HG03442 (cell line): Measurements from ENCODE around the gene ABCB6.
A peak's percentile ranks its signal among the peaks of the same experiment; 100 is the strongest.
"Not testable (repeated sequence)": the region's sequence is repeated elsewhere in the genome, so short reads cannot be mapped to it uniquely, and the experiment has no call there.

Experiments
- ATAC-seq: cut with Tn5 transposase; IDR thresholded peaks from one replicate; pipeline ENCODE4 v1.9.1; 2021; ENCODE audit warnings: mild to moderate bottlenecking, moderate library complexity; ENCODE audit not compliant: unreplicated experiment

The ABCB6 gene

GRCh38 chr2:219218732-219219701, at the start of gene ABCB6:
Gene ABCB6 (minus strand): TSS chr2:219218958. CDS start chr2:219218673, 285 bp downstream.
- peak; percentile 69 for ATAC-seq

GRCh38 chr2:219268294-219268693, 49.5 kb upstream of the ABCB6 start:
- ATAC-seq: no peak

DNA sequence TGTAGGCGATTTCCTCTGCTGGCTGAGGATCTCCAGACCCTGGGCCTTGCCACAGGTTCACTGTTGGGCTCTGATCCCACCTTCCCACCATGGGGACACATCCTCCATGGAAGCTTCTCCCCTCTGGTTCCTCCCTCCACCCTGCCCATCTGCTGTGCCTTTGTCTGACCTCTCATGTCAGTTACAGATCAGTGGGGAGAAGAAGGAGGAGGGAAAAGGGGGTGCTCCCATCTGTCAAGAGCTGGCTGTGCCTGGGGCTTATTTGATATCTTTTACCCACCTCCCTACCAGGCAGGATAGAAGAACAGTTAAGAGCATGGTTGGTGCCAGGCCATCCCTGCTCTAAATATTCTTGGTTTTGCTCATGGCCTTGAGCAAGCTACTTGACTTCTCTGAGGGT, 48.1 kb upstream of the ABCB6 start:
- ATAC-seq: no peak

DNA sequence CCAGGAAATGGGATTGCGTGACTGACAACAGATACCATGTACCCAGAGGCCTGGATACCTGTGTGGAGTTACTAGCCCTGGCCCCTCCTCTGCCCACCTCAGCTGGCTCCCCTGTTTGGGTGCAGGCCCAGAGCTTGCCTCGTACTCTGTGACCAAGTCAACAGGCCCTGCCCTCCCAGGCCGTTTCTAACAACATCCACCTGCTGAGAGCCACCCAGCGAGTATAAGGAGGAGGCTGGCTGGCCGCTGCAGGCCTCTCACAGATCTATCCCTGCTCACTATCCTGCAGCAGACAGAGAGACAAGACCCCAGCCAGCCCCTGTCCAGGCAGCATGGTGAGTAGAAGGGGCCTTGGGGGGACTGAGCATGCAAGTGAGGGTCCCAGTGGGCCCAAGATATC, 47.5 kb upstream of the ABCB6 start:
- ATAC-seq: no peak

GRCh38 chr2:219261024-219261855, 42.5 kb upstream of the ABCB6 start:
- ATAC-seq: no peak

DNA sequence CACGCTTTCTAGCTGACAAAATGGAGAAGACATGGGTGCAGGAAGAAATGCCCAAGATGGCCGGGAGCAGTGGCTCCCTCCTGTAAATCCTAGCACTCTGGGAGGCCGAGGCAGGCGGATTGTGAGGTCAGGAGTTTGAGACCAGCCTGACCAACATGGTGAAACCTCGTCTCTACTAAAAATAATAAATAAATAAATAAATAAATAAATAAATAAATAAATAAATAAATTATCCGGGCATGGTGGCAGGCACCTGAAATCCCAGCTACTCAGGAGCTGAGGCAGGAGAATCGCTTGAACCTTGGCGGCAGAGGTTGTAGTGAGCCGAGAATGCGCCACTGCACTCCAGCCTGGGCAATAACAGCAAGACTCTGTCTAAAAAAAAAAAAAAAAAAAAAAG, 40.2 kb upstream of the ABCB6 start:
- not testable (repeated sequence) for ATAC-seq

DNA sequence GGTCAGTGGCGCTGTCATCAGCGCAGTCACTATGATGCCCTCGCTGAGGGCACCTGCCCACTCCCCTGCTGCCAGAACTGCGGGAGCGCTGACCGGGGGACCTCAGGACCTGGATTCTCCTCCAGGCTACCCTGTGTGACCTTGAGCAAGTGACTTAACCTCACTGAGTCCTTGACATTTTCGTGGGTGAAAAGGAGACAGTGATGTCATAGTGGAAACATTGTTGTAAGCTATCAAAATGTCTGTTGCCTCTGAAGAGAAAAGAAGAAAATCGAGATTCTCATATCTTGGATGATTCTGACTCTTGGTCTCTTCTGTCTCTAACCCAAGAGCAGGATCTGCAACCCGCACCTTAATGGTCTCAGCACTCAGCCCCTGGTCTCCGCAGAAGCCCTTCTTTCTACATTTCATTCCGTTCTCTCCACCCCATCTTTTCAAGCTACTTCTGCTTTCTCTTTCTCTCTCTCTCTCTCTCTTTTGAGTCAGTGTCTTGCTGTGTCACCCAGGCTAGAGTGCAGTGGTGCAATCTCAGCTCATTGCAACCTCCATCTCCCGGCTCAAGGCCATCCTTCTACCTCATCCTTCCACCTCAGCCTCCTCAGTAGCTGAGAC, 35.9 kb upstream of the ABCB6 start:
- peak; percentile 21 for ATAC-seq

DNA sequence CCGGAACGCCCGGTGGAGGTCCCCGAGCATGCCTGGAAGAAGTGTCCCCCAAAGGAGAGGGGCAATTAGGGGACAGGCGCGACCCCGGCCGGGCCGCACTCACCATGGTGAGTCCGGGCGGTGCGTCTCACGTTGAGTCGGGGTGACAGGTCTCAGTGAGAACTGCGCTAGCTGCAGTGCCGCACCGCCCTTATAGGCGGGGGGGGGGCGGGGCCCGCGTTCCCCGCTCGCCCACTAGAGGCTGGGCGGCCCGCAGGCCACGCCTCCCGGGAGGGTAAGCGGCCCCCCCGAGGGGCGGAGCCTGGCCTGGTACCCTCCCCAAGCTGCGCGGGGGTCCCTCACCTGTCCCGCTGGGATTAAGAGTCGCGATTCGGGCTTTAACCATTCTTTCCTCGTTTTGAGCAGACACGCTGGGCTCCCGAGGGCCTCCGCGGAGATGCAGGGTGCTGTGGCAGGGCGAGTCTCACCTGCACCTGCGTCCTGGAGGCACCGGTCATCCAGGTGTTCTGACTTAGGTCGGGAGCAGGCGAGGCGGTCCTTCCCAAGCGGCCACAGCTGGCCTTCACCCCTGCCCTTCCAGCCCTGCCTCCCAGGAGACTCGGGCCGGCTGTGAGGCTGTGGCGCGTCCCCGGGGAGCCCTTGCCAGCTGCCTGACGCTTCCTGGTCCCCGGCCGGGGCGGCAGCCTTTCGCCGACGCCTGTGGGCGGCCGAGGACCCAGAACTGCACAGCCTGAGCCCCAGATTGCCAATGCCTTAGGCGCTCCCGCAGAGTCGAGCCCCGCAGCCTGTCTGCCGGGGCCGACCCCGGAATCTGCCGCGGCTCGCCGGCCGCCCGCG, 35.2 kb upstream of the ABCB6 start, which contains the start of gene TUBA4A:
Gene TUBA4A, minus strand, starts transcription at position 166 of the 837 bp plus-strand sequence. Its CDS starts 60 bp downstream, at position 106.
- ATAC-seq: peak; percentile 52

- peak; percentile 4 for ATAC-seq
These were observed 34.4 kb upstream of the ABCB6 start, which contains the start of gene TUBA4B for GRCh38 chr2:219252900-219253752. Gene TUBA4B (plus strand): TSS chr2:219253243. CDS start chr2:219253408, 165 bp downstream.

- no peak for ATAC-seq
These were observed 33.8 kb upstream of the ABCB6 start for GRCh38 chr2:219252570-219252899.

DNA sequence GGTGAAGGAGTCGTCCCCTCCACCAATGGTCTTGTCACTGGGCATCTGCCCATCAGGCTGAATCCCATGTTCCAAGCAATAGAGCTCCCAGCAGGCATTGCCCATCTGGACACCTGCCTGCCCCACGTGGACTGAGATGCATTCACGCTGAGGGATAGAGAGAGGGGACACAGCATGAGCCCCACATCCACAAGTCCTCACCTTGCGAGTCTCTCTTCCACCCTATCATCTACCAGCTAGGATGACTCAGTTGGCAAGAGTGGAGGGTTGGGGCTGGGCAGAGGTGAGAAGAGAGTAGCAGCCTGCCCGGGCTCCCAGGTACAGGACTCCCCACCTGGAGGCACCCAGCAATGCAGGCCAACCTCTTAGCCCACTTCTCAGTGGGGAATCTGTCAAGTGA, 33.3 kb upstream of the ABCB6 start:
- ATAC-seq: no peak

DNA sequence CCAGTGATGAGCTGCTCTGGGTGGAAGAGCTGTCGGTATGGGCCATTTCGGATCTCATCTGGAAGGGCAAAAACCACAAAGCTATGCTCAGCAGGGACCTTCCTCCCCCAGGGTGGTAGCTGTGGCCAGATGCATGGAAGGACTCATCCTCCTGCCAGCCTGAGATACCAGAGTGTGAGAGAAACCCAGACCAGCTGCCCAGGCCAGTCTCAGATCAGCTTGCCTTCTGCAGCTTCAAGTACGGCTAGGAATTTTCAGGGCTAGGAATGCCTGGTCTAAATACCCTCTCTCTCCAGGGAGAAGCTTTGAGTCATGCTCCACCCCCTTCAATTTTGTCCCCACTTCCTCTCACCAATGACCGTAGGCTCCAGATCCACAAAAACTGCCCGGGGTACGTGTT, 32.9 kb upstream of the ABCB6 start:
- ATAC-seq: no peak

- no peak for ATAC-seq
These were observed 31.5 kb upstream of the ABCB6 start for GRCh38 chr2:219250049-219250781.

DNA sequence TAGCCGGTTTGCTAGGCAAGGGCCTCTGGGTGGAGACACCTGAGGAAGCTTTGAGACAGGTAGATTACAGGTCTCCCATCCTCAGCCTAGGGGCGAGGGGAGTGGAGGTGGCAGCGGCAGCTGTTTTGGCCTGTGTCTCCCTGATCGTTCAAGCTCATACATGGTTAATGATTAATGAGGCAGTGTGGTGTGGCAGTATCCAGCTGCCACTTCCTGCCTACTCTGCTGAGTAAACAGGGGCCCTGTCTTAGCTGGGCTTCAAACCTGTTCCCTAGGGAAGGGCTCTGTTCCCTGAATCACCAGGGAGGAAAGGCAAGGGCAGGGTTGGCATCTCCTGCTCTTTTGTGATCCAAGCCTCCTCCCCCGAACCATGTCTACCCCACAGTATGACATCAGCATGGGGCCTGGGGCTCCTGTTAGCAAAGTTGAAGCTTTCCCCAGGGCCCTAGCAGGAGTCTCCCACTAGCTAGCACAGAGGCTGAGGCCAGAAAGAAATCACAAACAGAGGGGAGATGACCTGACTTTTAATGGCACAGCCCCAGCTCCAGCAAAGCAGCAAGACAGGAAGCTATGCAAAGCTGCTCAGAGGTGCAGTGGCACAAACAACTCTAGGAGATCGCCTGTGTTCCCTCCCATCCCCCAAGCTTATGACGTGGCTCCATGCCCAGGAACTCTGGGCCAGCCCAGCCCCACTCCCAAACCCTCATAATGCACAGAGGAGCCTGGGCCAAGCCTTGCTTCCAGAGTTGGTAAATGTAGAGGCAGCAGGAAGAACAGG, 30.6 kb upstream of the ABCB6 start:
- peak; percentile 17 for ATAC-seq

- ATAC-seq: no peak
These were observed 30.1 kb upstream of the ABCB6 start for GRCh38 chr2:219248845-219249202.

GRCh38 chr2:219247678-219248642, 29.2 kb upstream of the ABCB6 start:
- no peak for ATAC-seq

DNA sequence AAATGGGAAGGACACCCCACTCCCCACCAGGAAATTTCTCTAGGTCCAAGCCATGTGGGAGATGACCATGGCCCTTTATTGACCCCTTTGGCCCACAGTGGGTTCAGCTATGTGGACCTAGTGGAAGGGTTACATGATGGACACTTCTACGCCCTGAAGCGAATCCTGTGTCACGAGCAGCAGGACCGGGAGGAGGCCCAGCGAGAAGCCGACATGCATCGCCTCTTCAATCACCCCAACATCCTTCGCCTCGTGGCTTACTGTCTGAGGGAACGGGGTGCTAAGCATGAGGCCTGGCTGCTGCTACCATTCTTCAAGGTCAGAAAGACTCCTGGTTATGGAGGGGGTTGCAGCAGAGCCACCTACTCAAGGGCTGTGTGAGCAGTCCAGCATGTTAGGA, 27.8 kb upstream of the ABCB6 start:
- ATAC-seq: no peak
